Measurements from ENCODE around the gene BABAM2. TPM values are rescaled to one million over a fixed set of nuclear protein-coding genes. Genes with fewer than 3 reads are reported as not detected.

The BABAM2 gene
- total RNA-seq, 1 experiment from 2014 or later, result 27.1 TPM

DNA sequence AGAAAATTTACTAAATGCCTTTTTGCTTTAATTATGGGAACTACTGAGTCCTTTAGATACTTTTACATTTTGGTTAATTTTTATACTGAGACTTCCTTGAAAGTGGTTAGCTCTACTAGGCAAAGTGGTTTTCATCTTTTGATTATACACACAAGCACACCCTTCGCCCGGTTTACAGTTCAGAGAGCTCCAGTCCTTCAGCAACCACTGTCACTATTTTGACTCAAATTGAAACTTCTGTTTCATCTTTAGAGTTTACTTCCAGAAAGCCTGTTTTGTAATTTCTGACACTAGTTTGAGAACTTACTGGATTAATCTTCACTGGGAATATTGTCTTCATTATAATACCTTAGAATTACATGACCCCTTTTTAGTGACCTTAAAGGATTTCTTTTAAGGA lies 361.8 kb downstream of the BABAM2 start:
- Histone ChIP-seq H2BK20ac (ENCODE audit: low read depth, low read length, poor library complexity, severe bottlenecking) (no peak overlapping the region), H2BK12ac (ENCODE audit: insufficient read length, low read depth, low read length) (no peak overlapping the region), H2AK5ac (ENCODE audit: insufficient read length, low read length) (no peak overlapping the region), H3K56ac (ENCODE audit: insufficient read length, low read depth, low read length) (no peak overlapping the region), H3K27ac (ENCODE audit: insufficient read length, low read depth, low read length) (no peak overlapping the region), H3K23ac (ENCODE audit: insufficient read length, low read depth, low read length) (no peak overlapping the region), H4K5ac (ENCODE audit: insufficient read length, low read depth, low read length) (no peak overlapping the region), H3K18ac (ENCODE audit: insufficient read length, low read depth, low read length) (no peak overlapping the region), H3K9me3 (ENCODE audit: control insufficient read depth, low read depth, low read length) (no peaks in the 10 kb centered on the region), H3K4me2 (ENCODE audit: insufficient read depth, insufficient read length, low read length) (no peak overlapping the region), H3K27me3 (ENCODE audit: insufficient read depth, low read length) (no peaks in the 10 kb centered on the region), H2BK120ac (ENCODE audit: low read depth, low read length, poor library complexity, severe bottlenecking) (no peak overlapping the region), H3K79me1 (ENCODE audit: insufficient read depth, low read depth, low read length, poor library complexity, severe bottlenecking) (no peaks in the 10 kb centered on the region), H3K79me2 (ENCODE audit: insufficient read depth, low read length) (no peaks in the 10 kb centered on the region), H4K91ac (ENCODE audit: insufficient read length, low read depth, low read length) (no peak overlapping the region), H4K8ac (replicated peaks; ENCODE audit: insufficient read length, low read depth, low read length) (no peak overlapping the region), H3K14ac (ENCODE audit: insufficient read depth, low read length) (no peak overlapping the region), H4K20me1 (ENCODE audit: control insufficient read depth, insufficient read depth, insufficient read length) (no peaks in the 10 kb centered on the region), H2AFZ (ENCODE audit: low read length) (no peak overlapping the region), H2BK5ac (ENCODE audit: insufficient read length, low read length) (no peak overlapping the region), H2BK15ac (ENCODE audit: low read depth, low read length) (no peak overlapping the region), H3K23me2 (ENCODE audit: insufficient read length, low read depth, low read length, poor library complexity, severe bottlenecking) (no peaks in the 10 kb centered on the region), H3K4me1 (ENCODE audit: insufficient read depth, low read length) (no peaks in the 10 kb centered on the region), H3K9ac (ENCODE audit: extremely low read depth, insufficient read length, low read length) (no peak overlapping the region), H3K4ac (ENCODE audit: low read depth, low read length) (no peak overlapping the region), H3T11ph (ENCODE audit: low read length) (no peak overlapping the region)
- TF ChIP-seq, protein P1, sequence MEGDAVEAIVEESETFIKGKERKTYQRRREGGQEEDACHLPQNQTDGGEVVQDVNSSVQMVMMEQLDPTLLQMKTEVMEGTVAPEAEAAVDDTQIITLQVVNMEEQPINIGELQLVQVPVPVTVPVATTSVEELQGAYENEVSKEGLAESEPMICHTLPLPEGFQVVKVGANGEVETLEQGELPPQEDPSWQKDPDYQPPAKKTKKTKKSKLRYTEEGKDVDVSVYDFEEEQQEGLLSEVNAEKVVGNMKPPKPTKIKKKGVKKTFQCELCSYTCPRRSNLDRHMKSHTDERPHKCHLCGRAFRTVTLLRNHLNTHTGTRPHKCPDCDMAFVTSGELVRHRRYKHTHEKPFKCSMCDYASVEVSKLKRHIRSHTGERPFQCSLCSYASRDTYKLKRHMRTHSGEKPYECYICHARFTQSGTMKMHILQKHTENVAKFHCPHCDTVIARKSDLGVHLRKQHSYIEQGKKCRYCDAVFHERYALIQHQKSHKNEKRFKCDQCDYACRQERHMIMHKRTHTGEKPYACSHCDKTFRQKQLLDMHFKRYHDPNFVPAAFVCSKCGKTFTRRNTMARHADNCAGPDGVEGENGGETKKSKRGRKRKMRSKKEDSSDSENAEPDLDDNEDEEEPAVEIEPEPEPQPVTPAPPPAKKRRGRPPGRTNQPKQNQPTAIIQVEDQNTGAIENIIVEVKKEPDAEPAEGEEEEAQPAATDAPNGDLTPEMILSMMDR (conservative IDR thresholded peaks at IDR 0.05), result no peak
- Mint-ChIP-seq H3K27me3 (ENCODE audit: low read depth) (no peaks in the 10 kb centered on the region), H3K4me1 (no peaks in the 10 kb centered on the region), H3K27ac (no peak overlapping the region), H3K4me3 (no peak overlapping the region), H3K9me3 (no peaks in the 10 kb centered on the region), H3K36me3 (ENCODE audit: insufficient read depth in 1 of 3, low read depth in 3 of 3) (no peaks in the 10 kb centered on the region)
- WGBS (ENCODE audit: extremely low coverage, insufficient read length, low lambda C conversion rate), result no CpG with 5 or more reads among the region's 2 CpGs
- no peak for DNase-seq

All from H9 (cell line).